Fibroblast of pulmonary artery (primary cell): ENCODE data around the gene POLR2F.
"Not testable (repeated sequence)": the region's sequence is repeated elsewhere in the genome, so short reads cannot be mapped to it uniquely, and the experiment has no call there.

Experiments
- DNase-seq: peaks from one replicate; pipeline ENCODE4 v3.0.0-alpha.2; 2010; ENCODE audit warnings: low read depth
- H3K4me3 ChIP-seq: replicated peaks from 2 replicates; pipeline ENCODE4 v1.5.1; 2011; ENCODE audit warnings: low read depth, mild to moderate bottlenecking, control low read depth, low read length, moderate library complexity
- TF ChIP-seq, protein P1 (sequence below): IDR thresholded peaks from 2 replicates; pipeline ENCODE4 v1.5.1; 2011; ENCODE audit warnings: mild to moderate bottlenecking, control low read depth, low read length, inconsistent platforms; ENCODE audit errors: missing control alignments

POLR2F gene

DNA sequence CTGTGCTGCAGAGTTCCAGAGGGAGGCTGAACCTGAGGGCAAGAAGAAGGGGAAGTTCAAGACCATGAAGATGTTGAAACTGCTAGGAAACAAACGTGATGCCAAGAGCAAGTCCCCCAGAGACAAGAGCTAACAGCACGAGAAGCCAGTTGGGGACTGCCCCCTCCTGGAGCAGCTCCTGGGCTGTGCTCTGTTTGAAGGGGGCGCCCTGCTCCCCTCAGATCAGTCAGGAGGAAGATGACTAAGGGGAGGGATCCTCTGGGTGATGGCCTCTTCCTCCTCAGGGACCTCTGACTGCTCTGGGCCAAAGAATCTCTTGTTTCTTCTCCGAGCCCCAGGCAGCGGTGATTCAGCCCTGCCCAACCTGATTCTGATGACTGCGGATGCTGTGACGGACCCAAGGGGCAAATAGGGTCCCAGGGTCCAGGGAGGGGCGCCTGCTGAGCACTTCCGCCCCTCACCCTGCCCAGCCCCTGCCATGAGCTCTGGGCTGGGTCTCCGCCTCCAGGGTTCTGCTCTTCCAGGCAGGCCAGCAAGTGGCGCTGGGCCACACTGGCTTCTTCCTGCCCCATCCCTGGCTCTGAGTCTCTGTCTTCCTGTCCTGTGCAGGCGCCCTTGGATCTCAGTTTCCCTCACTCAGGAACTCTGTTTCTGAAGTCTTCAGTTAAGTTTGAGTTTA is 12.7 kb upstream of the POLR2F start:
- H3K4me3 ChIP-seq: no peak overlapping the region
- DNase-seq: peak; percentile 16
- TF ChIP-seq, protein P1, sequence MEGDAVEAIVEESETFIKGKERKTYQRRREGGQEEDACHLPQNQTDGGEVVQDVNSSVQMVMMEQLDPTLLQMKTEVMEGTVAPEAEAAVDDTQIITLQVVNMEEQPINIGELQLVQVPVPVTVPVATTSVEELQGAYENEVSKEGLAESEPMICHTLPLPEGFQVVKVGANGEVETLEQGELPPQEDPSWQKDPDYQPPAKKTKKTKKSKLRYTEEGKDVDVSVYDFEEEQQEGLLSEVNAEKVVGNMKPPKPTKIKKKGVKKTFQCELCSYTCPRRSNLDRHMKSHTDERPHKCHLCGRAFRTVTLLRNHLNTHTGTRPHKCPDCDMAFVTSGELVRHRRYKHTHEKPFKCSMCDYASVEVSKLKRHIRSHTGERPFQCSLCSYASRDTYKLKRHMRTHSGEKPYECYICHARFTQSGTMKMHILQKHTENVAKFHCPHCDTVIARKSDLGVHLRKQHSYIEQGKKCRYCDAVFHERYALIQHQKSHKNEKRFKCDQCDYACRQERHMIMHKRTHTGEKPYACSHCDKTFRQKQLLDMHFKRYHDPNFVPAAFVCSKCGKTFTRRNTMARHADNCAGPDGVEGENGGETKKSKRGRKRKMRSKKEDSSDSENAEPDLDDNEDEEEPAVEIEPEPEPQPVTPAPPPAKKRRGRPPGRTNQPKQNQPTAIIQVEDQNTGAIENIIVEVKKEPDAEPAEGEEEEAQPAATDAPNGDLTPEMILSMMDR: no peak

DNA sequence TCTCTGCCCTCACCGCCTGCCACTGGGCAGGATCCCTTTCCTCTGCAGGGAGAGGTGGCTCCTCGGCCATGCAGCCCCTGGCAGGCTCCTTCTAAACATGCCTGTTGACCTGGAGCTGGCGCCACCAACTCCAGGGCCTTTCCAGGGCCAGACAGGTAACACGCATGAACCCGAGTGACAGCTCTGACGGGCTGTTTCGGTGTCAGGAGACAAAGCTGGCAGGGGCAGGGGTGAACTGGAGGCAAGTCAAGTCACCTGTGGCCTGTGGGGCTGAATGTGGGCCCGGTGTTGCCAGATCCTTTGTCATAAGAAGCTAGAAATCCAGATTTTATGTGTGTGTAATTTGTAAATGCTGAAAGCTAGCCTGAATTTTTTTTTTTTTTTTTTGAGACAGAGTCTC is 11.4 kb upstream of the POLR2F start:
- no peak overlapping the region for H3K4me3 ChIP-seq
- TF ChIP-seq, protein P1: no peak
- no peak for DNase-seq

DNA sequence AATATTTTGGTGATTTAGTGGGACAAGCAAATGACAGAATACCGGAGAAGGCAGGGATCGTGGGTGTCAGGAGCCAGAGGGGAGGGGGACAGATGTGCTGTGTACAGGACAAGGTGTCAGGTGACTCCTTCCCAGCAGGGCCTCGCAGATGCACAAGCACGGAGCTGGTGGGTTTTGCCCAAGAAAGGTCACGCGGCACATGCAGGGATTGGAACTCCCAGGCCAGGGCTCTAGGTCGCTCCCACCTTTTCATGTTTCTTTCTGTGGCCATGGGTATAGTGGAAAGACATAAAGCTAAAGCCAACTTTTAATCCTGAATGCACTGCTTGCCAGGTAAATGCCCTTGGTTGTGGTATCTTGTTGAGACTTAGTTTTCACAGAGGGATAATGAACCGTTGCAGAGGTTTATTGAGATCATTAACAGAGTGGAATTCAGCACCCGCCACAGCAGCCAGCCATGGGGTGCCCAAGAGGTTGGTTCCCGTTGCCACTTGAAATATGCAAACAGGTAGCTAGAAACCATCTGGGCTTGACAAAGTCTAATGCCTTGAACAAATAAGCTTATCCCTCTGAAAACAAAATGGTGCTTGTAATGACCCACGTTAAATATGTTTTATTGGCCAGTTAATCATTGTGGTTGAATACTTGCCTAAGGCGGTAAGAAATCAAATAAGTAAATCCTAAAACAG is 10.2 kb upstream of the POLR2F start:
- H3K4me3 ChIP-seq: no peak overlapping the region
- no peak for DNase-seq
- TF ChIP-seq, protein P1: no peak

DNA sequence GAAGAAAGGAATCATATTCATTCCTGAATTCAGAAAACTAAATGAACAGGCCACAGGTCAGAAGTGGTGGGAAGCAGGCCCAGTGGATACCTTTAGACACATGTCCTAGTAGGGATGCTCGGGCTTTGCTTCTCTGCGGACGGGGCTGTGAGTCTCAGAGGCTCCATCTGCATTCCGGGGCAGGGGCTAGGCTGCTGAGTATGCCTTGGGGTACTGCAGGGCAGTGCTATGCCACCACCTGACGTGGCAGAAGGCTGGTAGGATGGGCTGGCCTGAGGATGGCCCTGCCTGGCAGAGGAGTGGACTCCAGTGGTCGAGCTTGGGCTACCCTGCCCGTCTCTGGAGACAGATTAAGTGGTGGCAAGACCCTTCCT is 9.7 kb upstream of the POLR2F start:
- no peak overlapping the region for H3K4me3 ChIP-seq
- TF ChIP-seq, protein P1: no peak
- DNase-seq: no peak

DNA sequence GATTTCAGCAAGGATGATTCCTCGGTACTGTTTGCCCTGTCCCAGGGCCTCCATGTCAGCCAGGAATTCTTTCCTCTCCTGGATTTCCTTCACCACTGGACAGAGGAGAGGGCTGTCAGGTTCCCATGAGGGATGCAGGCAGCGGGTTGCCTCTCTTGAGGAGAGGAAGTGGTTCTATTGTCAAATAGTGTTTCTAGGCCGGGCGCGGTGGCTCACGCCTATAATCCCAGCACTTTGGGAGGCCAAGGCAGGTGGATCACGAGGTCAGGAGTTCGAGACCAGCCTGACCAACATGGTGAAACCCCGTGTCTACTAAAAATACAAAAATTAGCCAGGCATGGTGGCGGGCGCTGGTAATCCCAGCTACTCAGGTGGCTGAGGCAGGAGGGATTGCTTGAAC is 9.1 kb upstream of the POLR2F start:
- H3K4me3 ChIP-seq: not testable (repeated sequence)

DNA sequence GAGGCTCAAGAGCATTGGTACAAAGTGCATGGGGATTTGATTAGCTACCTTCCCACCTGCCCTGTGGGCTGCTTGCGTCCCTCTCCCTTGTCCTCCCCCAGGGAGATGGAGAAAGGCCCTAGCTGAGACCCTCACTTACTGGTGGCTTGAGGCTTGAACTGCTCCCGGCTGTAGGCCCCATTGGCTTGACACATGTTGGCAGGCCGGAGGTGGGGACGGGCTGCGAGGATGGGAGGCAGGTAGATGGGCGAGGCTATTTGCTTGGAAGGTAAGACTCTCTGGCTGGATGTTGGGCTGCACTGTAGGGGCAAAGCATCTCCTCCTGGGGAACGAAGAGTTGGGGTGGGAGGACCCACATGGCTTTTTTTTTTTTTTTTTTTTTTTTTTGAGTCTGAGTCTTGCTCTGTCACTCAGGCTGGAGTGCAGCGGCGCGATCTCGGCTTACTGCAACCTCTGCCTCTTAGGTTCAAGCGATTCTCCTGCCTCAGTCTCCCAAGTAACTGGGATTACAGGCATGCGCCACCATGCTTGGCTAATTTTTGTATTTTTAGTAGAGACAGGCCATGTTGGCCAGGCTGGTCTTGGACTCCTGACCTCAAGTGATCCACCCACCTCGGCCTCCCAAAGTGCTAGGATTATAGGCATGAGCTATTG is 6.2 kb upstream of the POLR2F start:
- DNase-seq, H3K4me3 ChIP-seq: not testable (repeated sequence)

More for the DNA sequence above, 9.1 kb upstream of the POLR2F start:
- not testable (repeated sequence) for DNase-seq

DNA sequence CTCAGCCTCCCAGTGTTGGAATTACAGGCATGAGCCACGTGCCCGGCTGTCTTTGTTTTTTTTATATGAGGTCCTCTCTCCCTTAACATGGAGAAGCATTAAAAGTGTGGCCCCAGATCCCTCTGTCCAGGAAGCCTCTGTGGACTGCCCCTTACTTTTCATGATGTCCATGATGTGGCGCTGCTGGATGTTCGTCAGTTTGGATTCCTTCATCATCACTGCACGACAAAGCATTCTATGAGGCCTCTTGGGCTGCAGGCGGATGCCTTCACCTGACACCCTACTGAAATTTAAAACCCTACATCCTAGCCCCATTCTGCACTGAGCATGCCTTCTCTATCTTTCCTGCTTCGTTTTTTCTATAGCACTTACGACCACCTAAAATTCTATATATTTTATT is 2.2 kb upstream of the POLR2F start:
- TF ChIP-seq, protein P1: no peak
- H3K4me3 ChIP-seq: no peak overlapping the region
- DNase-seq: peak; percentile 25

DNA sequence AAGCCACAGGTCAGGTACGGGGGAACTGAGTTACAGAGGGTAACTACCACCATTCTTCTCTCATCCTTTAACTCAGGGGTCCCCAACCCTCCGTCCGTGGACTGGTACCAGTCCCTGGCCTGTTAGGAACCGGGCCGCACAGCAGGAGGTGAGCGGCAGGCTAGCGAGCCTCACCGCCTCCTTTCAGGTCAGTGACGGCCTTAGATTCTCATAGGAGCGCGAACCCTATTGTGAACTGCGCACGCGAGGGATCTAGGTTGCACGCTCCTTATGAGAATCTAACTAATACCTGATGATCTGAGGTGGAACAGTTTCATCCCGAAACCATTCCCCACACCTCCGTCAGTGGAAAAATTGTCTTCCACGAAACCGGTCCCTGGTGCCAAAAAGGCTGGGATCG is 870 bp upstream of the POLR2F start:
- DNase-seq: not testable (repeated sequence)
- peak overlapping the region; percentile 99 for H3K4me3 ChIP-seq
